NK-92 treated with Interleukin-12 subunit alpha and Interleukin-12 subunit beta, amount 100 ng/mL, for 24 hours (cell line): Measurements from ENCODE around the gene ACE.

Experiments used
- DNase-seq: peaks from one replicate; lab custom pipeline; 2025; lab: John Stamatoyannopoulos, UW

ACE gene

DNA sequence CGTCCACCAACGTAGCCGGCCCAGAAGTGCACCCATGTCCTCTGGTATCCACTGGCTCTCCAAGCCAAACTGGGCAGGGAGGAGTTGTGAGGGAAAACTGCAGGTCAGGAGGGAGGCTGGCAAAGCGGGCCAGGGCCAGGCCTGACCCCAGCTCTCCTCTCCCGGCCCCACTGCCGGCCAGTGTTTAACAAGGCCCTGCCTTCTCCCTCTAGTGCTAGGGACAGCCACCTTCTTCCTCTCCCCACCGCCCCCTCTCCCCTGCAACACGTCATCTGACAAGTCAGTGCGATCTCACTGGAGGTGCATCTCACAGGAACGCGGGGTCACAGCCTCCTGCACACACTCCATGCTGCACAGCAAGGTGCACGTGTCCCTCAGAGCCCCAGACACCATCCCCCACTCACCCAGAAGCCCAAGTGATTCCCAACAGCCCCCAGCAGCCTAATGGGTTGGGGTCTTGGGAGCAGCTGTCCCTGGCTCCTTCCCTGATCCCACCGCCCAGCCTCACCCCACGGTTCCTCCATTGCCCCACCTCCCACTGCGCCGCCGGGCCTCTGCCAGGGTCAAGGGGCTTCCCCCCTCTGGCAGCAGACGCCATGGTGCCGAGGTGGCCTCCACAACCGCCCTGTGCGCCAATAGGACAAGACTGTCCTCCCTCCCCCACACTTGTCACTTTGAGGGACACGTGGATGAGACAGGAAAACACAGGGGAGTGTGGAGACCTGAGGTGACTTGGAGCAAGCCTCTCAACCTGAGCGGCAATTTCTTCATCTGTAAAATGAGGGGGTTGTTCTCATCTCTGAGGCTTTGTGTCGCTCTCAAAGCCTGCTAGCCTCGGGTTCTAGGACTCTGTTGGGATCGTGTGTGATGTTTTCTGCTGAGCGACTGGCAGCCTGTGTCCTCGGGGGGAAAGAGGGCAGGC, 1.1 kb upstream of the ACE start:
- DNase-seq = no peak

DNA sequence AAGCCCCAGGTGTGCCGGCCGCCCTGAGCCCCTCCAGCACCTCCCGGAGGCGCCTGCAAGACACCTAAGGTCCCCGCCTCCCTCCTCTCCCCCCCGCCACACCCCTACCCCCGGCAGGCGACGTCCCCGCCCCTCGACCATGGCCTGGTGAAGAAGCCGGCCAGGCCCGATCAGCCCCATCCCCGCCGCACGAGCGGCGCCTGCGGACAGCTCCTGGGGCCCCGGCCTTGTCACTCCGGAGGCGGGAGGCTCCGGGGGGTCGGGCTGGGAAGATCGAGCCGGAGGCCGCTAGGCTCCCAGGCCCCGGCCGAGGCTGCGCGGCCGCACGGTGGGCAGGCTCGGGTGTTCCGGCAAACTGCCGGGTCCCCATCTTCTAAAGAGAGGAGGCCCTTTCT, 405 bp upstream of the ACE start:
- no peak for DNase-seq

DNA sequence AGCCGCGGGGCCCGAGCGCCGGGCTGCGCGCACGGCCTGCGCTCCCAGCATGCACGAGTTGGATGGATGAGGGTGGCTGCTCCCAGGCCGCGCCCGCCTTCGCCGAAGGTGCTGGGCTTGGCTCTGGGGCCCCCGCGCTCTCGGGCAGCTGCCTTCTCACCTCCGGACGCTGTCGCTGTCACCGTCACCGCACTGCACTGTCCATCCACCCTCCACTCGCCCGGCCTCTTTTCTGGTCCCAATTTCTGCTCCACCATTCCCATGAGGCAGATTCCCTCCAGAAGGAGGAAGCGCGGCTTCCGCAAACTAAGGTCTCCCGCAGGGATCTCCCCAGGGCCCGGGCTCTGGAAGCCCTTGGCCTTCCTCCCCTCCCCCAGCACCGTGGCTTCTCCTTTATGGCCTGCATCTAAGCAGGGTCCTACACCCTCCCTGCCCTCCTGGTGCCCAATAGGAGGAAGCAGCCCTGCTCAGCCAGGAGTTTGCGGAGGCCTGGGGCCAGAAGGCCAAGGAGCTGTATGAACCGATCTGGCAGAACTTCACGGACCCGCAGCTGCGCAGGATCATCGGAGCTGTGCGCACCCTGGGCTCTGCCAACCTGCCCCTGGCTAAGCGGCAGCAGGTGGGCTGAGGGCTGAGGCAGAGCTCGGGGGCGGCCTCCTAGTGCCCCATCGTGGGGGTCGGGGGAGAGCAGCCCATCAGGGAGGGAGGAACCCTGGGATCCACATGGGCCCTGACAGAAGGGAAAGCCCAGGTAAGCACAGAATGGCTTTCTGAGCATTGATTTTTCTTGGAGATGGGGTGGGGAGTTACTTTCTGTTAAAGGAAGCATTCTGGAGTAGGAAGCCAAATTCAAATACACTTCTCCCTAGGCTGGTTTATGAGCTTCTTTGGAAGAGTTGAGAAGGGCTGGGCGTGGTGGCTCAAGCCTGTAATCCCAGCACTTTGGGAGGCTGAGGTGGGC, 899 bp downstream of the ACE start:
- no peak for DNase-seq

DNA sequence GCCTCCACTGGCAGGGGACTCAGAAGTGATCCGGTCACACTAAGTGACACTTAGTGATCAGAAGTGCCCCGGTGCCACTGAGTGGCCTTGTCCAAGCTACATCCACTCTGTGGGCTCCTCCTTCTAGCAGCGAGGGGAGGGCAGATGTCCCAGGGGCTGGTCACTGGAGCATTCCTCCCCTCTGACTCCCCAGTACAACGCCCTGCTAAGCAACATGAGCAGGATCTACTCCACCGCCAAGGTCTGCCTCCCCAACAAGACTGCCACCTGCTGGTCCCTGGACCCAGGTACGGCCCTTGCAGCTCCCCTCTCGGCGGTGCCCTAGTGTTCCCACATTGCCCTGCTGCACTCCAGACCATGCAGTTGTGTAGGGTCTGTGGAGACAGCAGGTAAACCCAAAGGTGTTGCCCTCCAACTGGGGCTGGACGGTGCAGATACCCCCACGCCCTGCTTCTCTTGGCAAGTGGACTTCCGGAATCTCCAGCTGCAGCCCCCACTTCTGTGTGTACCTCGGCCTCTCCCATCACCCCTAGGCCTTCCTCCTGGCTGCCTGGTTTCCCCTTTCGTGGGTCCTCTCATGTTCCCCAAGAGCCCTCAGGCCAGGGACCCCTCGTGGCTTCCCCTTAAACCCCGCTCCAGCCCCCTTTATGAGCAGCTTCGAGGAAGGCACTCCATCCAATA, 2.1 kb downstream of the ACE start:
- DNase-seq = peak; percentile 33

DNA sequence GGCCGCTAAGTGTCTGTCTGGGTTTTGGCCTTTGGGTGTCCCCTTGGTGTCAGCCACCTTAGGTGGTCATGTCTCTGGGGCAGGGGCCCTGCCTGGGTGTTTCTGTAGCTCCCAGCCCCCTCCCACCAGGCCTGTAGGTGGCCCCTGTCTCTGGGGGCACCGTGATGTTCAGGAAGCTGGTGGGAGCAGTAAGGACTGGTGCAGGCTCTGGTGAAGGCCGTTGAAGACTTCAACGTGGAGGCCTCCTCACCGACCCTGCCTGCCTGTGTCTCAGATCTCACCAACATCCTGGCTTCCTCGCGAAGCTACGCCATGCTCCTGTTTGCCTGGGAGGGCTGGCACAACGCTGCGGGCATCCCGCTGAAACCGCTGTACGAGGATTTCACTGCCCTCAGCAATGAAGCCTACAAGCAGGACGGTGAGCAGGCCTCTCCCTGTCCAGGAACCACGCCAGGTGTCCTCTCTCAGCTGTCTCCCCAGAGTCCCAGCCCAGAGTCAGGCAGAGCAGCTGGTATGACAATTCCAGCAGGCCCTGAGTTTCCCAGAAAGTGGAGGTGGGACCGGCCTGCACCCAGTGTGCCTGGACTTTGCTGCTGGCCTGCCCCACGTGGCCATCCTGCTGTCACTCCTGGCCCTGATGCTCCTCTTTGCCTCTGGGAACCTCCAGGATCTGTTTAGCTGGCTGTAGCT, 2.8 kb downstream of the ACE start:
- no peak for DNase-seq

DNA sequence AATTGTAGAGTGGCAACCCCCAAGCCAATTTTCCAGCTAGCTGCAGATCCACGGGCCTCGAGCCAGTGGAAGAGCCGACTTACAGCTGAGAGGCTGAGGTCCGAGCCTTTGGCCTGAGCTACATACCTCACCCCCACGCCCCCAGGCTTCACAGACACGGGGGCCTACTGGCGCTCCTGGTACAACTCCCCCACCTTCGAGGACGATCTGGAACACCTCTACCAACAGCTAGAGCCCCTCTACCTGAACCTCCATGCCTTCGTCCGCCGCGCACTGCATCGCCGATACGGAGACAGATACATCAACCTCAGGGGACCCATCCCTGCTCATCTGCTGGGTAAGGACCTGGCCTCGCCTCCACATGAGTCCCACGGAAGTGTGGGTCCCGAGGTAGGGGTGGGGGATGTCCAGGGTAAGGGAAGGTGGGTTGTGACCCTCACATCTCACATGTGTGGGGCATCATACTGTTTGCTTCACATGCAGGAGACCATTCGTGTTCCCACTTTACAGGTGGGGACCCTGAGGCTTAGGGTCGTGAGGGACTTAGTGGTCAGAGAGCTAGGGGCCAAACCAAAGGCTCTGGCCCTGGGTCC, 3.4 kb downstream of the ACE start:
- DNase-seq = no peak

DNA sequence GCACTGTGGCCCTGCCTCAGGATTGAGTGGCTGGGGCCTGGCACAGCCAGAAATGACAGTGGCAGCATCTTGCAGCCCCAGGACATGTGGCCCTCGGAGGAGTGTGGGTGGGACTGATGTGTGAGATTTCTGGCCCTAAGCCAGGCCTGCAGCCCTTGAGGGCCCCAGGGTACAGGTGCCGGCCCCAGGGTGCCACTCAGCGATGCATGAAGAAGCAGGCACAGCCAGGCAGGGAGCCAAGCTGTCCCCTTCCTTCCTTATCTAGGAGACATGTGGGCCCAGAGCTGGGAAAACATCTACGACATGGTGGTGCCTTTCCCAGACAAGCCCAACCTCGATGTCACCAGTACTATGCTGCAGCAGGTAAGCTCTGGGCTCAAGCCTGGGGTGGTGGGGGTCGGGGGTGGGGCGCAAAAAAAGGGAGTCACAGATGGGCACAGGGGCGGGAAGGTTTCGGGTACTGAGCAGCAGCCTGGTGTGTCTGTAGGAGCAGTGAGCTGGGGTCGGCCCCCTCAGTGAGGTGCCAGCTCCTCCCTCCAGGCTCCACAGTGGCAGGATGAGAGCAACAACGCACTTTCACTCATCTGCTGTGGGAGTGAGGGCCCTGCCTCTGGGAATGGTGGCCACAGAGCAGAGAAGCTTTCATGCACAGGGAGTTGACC, 4.1 kb downstream of the ACE start:
- no peak for DNase-seq

DNA sequence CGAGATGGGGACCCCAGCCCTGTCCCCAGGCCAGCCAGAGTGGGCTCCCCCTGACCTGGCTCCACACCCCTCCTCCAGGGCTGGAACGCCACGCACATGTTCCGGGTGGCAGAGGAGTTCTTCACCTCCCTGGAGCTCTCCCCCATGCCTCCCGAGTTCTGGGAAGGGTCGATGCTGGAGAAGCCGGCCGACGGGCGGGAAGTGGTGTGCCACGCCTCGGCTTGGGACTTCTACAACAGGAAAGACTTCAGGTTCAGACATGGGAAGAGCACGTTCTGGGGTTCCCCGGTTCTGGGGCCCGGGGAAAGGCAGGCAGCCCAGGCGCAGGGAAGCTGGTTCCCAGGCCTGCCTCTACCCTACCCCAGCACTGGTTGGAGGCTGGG, 4.6 kb downstream of the ACE start:
- no peak for DNase-seq

DNA sequence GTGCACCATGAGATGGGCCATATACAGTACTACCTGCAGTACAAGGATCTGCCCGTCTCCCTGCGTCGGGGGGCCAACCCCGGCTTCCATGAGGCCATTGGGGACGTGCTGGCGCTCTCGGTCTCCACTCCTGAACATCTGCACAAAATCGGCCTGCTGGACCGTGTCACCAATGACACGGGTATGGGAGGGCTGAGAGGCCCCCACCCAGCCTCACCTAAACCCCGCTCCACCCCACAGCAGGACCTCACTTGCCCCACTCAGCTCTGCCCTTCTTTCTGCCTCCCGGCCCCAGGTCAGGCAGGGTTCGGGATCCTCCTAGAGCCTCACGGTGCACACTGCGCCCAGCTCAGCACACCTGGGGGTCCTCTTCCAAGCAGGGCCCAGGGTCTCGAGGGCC, 5.6 kb downstream of the ACE start:
- no peak for DNase-seq

DNA sequence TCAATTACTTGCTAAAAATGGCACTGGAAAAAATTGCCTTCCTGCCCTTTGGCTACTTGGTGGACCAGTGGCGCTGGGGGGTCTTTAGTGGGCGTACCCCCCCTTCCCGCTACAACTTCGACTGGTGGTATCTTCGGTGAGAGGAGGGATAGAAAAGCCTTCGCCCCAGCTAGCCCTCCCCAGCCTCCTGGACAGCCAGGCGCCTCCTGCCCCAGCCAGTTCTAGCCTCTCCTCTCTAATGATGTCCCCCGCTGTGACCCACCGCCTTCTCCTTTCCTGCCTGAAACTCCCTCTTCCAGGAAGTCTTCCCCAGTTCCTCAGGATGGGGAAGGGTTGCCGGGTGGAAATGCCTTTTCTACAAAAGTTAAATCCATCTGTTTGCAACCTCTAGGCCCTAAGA, 6.2 kb downstream of the ACE start:
- DNase-seq = no peak

DNA sequence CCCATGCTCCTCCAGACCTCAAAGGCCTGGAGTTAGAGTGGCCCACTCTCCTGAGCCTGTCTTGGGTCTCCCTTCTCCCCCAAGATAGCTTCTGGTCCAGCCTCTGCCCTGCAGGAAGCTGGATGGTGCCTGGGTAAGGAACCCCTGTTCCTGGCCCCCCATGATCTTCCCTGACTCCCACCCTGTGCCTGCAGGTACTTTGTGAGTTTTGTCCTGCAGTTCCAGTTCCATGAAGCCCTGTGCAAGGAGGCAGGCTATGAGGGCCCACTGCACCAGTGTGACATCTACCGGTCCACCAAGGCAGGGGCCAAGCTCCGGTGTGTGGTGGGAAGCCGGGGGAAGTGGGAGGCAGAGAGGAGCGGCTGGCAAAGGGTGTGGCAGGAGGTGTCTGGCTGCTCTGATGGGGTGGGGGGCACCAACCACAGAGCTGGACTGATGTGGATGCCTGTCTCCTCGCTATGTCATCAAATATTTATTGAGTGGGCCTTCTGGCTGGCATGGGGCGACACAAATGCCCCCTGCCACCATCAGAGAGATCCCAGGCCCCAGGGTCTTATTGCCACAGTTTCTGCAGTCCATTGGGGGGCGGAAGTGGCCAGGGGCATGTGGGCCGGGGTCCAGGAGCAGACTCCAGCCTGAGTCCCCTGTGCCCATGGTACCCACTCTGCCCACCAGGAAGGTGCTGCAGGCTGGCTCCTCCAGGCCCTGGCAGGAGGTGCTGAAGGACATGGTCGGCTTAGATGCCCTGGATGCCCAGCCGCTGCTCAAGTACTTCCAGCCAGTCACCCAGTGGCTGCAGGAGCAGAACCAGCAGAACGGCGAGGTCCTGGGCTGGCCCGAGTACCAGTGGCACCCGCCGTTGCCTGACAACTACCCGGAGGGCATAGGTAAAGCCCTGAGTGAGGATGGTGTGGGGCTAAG, 7.1 kb downstream of the ACE start:
- DNase-seq = no peak

DNA sequence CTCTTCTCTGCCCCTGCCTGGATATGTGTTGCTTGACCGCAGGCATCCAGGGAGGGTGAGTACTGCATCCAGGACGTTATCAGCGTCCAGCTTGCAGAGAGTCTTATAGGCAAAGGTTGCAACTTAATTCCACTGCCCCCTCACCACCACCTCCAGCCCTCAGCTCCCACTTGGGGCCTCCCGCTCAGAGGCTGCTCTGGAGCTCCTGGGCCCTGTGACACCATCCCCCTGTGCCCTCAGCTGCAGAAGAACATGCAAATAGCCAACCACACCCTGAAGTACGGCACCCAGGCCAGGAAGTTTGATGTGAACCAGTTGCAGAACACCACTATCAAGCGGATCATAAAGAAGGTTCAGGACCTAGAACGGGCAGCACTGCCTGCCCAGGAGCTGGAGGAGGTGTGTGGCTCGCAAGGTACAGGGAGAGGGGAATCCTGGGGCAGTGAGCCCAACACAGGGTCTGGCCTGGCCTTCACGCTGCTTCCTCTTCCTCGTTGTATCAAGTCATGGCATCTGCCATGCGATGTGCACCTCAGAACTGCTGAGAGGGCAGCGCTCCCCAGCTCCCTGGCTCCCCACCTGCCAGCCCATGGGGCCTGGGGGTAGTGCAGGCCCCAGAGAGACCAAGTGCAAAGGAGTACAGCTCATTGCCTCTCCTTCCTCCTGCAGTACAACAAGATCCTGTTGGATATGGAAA, 9.6 kb downstream of the ACE start:
- DNase-seq = no peak

DNA sequence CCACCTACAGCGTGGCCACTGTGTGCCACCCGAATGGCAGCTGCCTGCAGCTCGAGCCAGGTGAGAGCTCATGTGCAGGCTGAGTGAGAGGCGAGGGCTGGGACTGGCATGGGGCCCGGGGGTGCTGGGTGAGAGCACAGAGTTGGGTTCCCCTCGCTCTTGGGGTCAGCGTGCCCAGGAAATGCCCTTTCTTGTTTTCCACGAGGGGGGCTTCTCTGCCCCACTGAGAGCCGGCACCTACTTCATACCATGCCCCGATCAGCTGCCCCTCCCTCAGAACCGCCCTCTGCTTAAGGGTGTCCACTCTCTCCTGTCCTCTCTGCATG, 10.1 kb downstream of the ACE start:
- DNase-seq = no peak

DNA sequence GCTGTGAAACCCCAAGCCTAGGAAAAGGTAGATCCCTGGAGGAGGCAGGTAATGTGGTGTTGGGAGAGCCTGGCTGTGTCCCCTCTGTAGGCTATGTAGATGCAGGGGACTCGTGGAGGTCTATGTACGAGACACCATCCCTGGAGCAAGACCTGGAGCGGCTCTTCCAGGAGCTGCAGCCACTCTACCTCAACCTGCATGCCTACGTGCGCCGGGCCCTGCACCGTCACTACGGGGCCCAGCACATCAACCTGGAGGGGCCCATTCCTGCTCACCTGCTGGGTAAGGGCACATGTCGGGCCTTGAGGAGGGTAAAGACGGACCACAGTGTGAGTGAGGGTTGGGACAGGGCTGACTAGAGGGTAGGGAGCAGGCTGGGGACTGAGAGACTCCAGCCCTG, 12.0 kb downstream of the ACE start:
- no peak for DNase-seq

DNA sequence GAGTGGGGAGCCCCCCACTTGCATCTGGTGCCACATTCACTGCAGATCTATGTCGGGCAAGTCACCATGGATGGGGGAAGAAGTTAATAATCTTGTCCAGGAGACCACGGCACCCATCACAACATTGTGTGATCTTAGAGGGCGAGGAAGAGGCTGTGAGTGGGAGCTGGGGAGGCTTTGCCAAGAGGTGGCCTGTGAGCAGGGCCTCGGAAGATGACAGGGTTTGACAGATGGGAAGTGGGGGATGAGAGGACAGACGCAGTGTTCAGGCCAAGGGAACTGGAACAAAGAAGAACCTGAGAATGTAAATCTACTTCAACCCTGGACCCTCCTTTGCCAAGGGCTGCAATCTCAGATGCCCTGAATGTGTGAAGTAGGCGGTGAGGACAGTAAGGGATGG, 12.4 kb downstream of the ACE start:
- DNase-seq = no peak

DNA sequence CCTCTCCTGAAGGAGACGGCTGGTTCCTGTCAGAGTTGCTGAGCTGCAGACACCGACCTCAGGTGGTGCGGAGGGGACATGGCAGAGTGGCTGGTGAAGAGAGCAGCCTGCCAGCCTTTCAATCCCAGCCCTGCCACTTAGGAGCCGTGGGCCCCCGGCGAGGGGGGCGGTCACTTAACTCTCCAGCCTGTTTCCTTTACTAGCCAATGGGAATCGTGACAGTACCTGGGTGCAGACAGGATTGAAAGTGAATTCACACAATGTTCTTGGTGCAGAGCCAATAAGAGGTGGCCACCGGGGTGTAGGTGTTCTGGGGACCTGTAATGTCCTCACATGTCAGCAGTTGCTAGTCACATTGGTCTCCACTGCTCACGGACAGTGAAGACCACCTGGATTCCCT, 13.5 kb downstream of the ACE start:
- no peak for DNase-seq

DNA sequence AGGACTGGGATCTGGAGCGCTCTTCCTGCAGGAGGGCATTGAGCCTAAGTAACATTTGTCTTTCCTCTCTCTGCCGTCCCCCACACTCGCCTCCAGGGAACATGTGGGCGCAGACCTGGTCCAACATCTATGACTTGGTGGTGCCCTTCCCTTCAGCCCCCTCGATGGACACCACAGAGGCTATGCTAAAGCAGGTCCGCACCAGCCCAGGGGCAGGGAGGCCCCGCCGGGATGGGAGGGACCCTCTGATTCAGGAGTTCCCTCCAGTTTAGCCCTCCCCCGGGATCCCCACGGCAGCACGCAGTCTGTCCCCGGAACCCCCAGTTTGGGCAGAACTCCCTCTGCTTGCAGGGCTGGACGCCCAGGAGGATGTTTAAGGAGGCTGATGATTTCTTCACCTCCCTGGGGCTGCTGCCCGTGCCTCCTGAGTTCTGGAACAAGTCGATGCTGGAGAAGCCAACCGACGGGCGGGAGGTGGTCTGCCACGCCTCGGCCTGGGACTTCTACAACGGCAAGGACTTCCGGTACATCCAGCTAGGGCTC, 14.1 kb downstream of the ACE start:
- no peak for DNase-seq

DNA sequence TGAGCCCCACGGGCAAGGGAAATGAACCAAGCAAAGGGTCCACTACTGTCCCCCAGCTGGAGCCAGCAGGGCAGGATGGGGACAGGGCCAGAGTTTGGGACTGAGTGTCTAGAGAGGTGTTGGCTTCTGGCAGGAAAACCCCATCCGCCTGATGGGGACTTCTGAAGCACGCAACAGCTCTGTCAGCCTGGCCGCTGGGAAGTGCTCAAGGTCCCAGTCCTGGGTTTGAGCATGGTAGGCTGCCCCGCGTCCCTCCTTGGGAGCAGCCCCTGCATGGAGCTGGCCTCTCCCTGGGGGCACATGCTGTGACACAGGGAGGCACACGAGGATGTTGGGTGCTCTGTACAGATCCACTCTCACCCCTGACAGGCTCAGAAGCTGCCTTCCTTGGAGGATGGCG, 14.6 kb downstream of the ACE start:
- DNase-seq = no peak

DNA sequence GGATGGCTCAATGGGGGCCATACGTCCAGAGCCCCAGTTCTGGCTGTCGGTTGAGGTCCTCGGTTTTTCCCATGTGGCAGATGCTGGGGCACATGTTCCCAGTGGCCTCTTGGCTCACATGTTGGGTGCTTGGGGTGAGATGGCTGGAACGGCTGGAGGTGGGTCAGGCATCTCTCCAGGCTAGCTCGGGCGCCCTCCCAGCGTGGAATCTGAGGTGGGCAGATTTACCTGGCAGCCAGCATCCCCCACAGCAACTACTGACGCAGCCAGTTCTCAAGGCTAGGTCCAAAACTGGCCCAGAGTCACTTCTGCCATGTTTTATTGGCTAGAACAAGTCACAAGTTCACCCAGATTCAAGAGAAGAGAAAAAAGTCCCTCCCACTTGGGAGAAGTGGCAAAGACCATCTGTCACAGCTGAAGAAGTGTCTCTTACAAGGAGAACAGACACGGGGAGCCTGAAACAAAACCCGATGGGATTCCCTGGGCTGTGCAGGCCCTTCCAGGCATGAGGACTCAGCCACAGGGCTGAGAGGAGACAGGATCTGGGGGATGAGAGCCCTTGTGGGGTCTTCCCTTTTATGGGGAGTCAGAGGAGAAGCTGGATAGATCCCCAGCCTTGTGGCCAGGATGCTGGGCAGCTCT, 15.2 kb downstream of the ACE start:
- DNase-seq = no peak
